ENCODE results near the gene DESI1.
"Not testable (repeated sequence)": the region's sequence is repeated elsewhere in the genome, so short reads cannot be mapped to it uniquely, and the experiment has no call there.

DESI1 gene

DNA sequence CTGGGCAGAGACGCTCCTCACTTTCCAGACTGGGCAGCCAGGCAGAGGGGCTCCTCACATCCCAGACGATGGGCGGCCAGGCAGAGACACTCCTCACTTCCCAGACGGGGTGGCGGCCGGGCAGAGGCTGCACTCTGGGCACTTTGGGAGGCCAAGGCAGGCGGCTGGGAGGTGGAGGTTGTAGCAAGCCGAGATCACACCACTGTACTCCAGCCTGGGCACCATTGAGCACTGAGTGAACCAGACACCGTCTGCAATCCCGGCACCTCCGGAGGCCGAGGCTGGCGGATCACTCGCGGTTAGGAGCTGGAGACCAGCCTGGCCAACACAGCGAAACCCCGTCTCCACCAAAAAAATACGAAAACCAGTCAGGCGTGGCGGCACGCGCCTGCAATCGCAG, 10.8 kb upstream of the DESI1 start:
- not testable (repeated sequence) for DNase-seq

DNA sequence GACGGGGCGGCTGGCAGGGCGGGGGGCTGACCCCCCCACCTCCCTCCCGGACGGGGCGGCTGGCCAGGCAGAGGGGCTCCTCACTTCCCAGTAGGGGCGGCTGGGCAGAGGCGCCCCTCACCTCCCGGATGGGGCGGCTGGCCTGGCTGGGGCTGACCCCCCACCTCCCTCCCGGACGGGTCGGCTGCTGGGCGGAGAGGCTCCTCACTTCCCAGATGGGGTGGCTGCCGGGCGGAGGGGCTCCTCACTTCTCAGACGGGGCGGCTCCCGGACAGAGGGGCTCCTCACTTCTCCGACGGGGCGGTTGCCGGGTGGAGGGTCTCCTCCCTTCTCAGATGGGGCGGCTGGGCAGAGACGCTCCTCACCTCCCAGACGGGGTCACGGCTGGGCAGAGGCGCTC, 10.3 kb upstream of the DESI1 start:
- not testable (repeated sequence) for DNase-seq

DNA sequence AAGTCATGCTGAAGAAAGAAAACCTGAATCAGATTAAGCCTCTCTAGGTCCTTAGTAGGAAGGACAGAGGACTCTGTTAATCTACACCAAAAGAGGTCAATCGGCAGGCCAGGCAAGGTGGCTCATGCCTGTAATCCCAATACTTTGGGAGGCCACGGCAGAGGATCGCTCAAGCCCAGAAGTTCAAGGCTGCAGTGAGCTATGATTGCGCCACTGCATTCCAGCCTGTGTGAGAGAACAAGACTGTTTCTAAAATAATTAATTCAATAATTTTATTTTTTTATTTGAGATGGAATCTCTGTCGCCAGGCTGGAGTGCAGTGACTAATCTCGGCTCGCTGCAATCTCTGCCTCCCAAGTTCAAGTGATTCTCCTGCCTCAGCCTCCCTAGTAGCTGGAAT, 4.7 kb upstream of the DESI1 start:
- no peak for DNase-seq

DNA sequence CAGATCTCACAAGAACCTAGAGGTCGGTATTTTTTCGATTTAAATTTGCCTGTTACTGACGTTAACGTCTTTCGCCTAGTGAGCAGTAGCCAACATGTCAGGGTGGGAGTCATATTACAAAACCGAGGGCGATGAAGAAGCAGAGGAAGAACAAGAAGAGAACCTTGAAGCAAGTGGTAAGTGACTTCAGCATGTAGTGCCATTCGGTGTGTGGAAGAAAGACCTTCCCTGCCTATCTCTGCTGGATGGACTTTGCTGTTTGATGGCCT, 1.0 kb upstream of the DESI1 start:
- DNase-seq = no peak

DNA sequence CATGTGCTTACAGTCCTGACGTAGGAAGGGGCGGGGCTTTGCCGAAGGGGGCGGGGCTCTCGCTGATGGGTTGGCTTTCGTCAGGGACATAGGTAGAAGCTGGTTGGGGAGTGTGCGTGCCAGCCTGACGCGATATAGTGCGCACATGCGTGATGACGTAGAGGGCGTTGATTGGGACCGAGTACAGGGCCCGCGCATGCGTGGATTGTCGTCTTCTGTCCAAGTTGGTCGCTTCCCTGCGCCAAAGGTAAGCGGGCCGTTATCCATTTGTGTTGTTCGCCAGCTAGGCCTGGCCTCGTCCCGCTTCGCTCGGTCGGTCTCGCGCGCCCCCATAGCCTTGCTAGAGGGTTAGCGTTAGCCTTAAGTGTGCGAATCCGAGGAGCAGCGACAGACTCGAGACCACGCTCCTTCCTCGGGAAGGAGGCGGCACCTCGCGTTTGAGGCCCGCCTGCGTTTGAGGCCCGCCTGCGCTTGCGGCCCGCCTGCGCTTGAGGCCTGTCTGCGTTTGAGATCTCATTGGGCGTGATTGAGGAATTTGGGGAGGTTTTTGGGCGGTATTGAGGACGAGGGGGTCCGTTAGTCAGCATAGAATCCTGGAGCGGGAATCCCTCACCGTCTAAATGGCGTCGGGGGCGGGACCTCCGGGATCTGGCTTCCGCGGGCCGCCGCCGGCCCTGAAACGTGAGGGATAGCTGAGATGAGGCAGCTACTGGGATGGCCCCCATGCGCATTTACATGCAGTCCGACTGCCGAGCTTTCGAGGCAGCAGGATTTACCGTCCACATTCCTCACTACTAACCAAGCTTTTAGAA, 462 bp upstream of the DESI1 start, which contains the start of gene XRCC6:
Gene XRCC6 (plus strand): TSS at position 197 of the 812 bp plus-strand sequence. CDS start 710 bp downstream, outside the sequence.
- peak; percentile 100 for DNase-seq

DNA sequence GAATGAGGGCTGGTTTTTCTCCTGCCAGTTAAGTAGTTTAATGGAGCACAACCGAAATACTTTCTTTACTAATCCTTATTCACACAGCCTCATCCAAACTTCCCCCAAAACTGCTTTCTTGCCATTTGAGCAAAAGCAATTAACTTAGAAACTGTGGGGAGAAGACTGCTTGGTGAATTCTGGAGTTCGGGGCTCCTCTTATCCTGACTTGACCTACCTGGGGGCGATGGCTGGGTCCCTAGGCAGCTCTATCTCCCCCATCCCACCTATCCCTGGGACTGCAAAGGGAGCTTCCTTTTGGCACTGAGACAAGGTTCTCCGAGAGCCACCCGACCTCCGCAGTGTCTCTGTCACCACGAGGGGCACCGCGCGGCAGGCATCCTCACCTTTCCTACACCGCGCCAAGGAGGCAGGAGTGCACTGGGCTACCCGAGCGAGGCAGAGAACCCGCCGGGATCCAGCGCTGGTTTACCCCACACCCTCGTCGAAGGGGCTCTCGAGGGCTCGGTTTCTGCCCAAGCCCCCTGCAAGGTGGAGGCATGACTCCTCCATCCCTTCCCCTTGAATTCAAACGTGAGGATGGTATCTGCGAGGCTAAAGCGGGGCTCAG, 759 bp downstream of the DESI1 start:
- peak; percentile 49 for DNase-seq

DNA sequence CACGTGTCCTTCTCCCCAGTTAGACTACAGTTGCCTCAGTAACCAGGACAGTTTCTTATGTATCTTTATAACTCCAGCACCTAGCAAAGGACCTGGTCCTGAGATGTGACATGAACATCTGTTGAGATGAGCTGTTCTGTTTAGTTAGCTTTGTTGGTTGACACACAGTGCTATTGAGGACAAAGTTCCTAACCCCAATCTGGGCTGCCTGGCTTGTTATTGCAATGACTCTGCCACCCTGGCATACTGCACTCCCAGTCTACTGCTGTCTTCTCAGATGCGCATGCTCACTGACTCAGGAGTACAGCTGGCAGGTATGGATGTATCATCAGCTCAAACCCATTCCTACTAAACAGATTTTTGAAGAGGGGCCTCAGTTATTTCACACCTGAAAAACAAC, 7.4 kb downstream of the DESI1 start:
- DNase-seq = no peak

DNA sequence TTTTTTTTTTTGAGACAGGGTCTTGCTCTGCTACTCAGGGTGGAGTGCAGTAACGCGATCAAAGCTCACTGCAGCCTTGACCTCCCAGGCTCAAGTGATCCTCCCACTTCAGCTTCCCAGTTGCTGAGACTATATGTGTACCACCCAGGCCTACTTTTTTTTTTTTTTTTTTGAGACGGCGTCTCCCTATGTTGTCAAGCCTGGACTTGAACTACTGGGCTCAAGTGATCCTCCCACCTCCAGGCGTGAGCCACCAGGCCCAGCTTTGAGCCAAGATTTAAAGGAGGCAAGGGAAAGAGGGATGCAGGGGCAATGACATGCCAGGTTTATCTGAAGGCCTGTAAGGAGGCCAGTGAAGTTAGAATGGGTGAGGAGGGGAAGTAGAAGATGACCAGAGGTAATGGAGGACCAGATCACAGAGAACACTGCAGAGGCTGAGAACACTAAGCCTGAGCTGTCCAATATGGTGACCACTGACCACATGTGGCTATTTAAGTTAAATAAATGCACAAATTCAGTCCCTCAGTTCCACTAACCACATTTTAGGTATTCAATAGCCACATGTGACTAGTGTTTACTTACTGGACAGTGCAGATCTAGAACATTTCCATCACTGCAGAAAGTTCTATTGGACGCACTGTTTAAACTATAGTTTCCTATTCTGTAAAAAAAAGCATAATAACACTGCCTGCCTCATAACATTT, 8.1 kb downstream of the DESI1 start:
- DNase-seq = no peak

DNA sequence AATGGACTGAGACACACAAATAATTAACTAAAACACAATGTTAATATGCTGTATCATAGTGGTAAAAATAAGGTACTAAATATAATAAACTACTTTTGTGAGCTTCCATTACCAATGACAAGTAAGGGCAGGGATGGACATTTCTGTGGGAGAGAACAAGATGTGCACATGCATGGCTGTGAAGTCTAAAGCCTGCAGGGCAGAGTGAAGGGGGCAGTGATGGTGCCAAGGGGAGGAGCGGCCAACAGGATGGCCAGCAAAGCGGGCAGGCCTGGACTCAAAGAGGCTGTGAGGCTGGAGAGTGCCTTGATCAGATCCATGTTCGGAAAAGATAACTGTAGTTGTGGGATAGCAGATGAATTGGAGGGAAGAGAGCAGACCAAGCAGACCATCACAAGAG, 12.5 kb downstream of the DESI1 start:
- no peak for DNase-seq

DNA sequence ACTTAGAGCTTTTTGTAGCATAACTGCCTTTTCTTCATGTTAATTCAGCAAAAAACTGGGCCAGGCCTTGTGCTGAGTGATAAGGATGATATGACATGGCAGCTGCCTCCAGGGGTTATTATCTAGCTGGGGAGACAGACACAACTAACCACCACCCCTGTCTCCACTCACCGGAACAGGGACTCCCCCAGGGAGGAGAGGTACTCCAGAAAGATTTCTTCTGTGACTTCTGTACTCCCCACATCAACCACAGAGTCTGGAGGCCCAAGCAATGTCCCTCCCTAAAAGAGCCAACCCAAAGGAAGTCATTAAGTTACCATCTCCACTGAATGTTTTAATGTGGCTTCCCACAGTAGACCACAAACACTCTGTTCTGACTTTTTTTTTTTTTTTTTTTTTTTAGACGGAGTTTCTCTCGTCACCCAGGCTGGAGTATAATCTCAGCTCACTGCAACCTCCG, 16.9 kb downstream of the DESI1 start:
- no peak for DNase-seq

DNA sequence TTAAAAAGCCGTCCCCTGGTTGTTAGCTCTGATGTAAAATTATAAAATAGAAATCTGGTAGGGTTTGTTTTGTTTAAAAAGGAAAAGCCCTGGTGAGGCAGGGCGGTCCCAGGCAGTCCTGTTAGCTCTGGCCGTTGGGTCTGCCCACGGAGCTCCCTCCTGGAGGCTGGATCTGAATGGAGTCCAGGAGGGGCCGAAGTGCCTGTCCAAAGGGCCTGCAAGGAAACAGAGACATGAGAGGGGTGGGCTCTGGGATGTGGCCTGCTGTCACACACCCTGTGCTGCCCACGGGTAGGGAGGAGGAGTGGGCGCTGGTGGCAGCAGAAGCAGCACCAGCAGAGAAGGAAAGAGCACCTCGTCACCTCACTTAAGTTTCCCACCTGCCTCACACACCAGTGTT, 19.9 kb downstream of the DESI1 start:
- no peak for DNase-seq

DNA sequence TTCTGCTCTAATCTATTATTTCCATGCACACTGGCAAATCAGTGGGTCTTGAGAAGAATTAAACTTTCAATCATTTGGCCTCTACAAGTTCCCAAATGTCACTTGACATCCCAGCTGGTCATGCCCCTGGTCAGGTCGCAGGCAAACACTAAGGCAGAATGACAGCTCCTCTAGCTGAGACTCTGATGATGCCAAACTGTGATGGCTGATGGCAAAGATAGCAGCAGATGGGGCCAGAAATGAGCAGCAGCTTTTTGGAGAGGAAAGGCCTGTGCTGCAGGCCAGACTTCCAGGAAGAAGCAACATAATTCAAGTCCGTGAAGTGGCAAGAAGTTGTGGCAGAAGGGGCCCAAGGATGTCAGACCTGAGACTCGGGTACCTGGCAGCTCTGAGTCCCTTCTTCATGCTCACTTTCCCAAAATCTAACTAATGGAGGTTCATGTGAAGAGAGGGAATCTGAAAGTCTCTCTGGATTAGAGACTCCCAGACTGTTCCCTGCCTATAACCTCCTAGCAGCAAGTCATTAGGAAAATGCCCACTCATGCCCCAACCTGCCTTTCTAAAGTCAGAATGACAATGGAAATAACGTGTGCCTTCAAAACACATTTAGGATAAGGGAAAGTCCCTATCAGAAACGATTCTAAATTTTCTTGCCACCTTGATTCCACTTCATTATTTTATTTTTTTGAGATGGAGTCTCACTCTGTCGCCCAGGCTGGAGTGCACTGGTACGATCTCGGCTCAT, 21.8 kb downstream of the DESI1 start:
- no peak for DNase-seq

DNA sequence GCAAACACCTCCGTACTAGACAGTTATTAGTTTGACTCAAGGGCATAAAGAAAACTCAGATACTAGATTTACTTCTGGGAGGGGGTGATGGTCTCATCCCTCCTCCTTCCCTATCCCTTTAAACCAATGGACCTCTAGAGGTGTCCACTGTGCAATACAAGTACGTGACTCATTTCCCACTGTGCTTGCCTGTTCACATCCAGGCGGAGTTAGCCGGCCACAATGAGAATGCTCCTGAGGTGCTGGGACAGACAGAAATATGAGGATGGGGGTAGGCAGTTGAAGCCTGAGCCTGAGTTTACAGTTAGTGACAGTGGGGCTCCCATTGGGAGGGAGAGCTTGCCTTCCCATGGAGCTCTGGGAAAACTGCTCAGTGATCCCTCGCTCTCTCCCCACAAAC, 22.8 kb downstream of the DESI1 start:
- no peak for DNase-seq

DNA sequence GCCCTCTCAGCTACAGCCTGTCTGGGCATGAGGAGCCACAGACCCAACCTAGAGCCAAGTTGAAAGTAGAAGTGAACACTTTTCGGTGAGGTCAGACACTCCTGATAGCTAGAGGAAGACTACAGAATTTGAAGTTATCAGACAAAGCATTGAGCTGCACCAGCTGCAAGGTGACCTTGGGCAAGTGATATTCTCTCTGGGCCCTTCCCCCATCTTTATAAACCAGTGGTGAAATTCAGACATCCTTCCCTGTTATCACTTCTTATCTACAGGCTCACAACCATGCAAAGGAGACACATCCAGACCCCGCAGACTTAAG, 23.2 kb downstream of the DESI1 start:
- no peak for DNase-seq

DNA sequence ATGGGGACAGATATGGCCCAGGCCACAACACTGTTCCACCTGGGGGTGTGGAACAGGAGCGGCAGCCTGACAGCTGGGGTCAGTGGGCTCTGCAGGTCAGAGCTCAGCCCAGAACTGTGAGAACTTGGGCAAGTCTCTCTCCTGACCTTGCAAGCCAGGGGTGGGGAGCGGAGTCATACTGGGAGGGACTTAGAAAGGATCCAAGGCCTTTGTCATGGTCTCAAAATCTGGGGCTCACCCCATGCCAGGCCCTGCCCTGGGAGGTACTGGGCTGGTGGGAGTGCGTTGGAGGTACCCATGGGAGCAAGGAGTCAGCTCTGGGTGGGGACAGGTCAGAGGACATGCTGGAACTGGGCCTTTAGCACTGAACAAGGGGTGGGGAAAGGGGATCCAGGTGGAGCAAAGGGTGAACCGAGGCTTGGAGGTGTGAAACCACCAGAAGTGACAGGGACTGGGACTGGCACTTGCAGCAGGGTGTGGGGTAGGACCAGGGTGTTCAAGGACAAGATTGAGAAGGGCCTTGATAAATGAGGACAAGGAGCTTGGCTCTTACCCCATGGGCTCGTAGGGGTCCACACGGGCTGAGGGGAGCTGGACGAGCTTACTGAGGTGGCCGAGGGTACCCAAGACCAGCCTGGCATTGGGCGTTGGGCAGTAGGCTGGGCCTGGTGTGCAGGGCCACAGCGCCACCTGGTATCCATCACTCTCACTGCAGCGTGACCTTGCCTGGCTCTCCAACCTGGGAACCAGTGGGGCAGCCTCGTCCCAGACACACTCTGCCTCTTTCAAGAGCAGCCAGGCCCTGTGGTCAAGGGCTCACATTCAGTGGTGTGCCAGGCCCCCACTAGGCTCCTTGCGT, 23.8 kb downstream of the DESI1 start:
- peak; percentile 52 for DNase-seq

DNA sequence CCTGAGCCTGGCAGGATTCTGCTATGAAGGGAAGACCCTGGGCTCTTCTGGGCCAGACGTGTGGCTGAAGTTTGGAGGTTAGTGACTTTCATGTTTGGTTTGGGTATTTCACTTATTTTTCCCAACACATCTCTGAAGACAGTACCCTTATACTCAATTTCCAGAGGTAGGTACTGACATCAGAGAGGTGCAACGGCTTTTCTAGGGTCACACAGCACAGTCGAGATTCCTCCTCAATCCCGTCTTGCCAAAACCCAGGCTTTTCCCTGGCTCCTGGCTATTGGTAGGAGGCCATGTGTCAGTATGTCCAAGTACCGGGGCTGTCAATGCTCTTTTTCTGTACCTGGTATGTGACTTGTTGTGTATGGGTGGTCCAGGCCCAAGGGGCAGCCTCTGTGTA, 25.1 kb downstream of the DESI1 start:
- no peak for DNase-seq

DNA sequence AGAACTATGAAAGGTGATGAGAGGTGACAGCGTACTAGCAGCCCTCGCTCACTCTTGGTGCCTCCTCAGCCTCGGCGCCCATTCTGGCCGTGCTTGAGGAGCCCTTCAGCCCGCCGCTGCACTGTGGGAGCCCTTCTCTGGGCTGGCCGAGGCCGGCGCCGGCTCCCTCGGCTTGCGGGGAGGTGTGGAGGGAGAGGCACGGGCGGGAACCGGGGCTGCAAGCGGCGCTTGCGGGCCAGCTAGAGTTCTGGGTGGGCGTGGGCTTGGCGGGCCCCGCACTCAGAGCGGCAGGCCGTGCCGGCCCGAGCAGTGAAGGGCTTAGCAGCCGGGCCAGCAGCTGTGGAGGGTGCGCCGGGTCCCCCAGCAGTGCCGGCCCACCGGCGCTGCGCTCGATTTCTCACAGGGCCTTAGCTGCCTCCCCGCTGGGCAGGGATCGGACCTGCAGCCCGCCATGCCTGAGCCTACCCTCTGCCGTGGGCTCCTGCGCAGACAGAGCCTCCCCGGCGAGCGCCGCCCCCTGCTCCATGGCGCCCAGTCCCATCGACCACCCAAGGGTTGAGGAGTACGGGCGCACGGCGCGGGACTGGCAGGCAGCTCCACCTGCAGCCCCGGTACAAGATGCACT, 27.4 kb downstream of the DESI1 start:
- not testable (repeated sequence) for DNase-seq

DNA sequence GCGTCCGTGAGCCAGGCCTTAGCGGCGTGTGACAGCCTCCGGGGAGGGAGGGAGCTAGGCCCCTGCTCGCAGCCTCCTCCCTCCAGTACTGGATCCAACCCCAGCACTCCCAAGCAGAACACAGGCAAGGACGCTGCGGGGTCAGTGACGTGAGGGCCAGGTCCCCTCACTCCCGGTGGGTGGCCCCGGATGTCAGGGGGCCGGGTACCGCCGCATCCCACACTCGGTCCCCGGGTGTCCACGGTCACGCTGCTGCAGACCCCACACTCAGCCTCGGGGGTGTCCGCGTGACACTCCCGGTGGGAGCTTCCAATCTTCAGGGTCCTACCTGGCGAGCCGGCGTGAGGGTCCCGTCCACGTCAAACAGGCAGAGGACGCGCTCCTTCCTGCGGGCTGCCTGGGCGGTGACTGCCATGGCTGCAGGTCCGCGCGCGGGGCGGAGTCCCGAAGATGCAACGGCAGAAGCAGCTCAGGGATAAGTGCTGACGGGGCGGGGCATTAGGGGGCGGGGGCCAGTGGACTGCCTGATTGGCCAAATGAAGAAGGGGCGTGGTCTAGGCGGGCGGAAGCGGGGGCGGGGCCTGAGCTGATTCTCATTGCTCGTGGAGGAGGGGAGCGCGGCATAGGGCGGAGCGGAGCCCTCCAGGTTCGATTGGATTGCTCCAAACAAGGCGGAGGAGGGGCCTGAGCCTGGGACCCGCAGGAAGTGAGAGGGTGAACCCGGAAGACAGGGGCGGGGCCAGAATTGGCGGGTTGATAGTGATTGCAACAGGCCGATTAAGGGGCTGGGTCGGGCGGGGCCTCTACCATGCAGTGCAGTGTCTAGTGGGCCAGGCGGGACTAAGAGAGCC, 31.2 kb downstream of the DESI1 start, which contains the start of gene PMM1:
Gene PMM1 (minus strand): TSS at position 450 of the 851 bp plus-strand sequence. CDS start 35 bp downstream, at position 415.
- DNase-seq = peak; percentile 100

DNA sequence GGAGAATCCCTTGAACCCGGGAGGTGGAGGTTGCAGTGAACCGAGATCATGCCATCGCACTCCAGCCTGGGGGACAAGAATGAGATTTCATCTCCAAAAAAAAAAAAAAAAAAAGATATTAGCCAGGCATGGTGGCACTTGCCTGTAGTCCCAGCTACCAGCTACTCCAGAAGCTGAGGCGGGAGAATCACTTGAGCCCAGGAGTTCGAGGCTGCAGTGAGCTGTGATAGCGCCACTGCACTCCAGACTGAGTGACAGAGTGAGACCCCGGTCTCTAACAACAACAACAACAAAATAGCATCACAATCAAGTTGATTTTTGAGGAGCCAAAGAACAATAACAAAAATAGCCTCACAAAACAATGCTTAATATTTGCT, 33.5 kb downstream of the DESI1 start:
- no peak for DNase-seq

DNA sequence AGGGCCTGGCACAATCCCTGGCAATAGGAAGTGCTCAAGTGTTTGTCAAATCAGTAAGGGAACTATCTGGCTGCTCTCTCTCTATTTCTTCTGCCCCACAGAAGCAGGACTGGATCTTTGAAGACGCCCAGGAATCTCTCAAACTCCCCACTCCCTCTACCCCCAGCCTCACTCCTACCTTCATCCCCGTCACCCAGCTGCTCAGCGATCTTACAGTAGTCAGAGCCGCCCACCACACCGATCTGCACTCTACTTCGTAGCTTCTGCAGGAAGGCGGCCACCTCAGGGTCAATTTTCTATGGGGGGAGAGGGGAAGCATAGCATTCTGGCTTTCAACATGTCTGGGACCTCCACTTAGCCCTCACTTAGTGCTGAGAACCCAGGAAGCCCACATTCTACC, 34.9 kb downstream of the DESI1 start:
- DNase-seq = no peak

DNA sequence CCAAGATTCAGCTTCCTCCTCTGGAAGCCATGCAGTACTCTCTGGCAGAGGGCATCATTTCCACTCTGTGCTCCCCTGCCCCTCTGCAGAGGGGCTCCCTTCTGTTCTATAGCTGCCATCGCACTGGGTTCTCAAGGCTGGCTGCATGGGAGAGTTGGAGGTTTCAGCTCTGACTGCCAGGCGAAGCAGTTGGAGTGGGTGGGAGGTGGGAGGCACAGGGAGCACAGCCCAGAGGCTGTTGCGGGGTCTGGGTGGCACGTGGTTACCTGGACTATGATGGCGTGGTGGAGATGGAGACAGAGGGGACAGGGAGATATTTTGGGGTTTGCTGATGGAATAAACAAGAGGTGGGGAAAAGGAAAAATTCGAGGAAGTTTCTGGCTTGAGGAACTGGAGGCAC, 36.0 kb downstream of the DESI1 start:
- DNase-seq = no peak

All from right hindlimb (tissue), 1 donor.